GM21576 (cell line): Measurements from ENCODE around the gene EEF1AKMT4.
"Not testable (repeated sequence)": the region's sequence is repeated elsewhere in the genome, so short reads cannot be mapped to it uniquely, and the experiment has no call there.

Experiments
- ATAC-seq: cut with Tn5 transposase; IDR thresholded peaks from one replicate; pipeline ENCODE4 v1.9.1; 2021; ENCODE audit warnings: mild to moderate bottlenecking, moderate library complexity; ENCODE audit not compliant: unreplicated experiment

Gene EEF1AKMT4

DNA sequence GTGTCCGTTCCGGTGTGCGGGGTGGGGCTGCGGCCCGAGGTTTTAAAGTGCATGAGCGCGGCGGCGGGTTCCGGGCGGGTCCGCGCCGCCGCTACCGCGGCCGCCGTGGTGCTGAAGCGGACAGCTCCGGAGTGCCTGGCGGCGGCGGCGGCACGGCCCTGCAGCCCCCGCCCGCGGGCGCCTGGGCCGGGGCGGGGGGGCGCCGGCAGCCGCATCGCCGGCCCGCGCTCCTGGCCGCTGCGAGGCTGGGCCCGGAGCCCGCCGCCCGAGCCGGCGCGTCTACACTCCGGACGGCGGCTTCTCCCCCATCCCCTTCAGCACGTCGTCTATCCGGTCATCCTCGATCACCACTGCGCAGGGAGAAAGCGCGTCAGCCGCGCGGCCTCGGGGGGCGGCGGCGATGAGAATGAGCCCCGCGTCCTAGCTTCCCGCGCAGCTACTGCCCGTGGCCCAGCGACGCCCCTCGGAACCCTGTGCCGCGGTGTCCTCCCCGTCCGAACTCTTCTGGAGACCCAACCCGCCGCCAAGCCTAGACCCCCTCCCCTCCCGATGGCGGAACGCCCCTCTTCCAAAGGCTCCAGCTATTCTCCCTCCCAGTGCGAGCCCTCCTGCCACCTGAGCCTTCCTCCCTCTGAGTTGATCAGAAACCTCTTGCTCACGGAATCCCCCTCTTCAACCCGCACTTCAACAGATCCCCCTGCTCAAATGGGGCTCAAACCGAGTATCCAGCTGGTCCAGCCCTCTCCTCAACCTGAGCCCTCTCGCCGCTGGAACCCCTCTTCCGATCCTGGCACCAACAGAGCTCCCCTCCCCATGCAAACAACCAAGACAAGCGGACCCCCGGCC lies 10.6 kb downstream of the EEF1AKMT4 start:
- ATAC-seq = no peak

DNA sequence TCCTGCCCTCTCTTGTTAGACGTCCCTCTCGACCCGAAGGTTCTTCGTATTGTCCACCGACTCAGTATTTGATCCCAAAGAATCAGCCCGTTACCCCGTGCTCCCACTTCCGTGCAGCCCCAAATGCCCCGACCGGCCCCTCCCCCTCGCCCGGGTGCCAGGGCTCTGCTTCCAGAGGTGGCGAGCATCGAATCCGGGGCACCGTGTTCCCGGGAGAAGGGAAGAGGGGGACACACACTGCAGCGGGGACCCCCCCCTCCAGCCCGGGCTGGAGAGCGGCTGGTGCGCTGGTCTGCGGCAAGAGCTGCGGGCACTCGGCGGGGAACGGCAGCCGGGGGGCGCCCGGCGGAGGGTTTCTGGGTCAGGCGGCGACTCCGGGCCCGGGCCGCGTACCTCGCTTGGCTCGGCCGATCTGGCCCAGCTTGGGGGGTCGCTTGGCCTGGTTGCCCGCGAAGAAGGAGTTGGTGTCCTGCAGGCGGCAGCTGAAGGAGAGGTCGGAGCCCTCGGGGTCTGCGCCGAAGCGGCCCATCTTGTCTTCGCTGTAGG lies 11.3 kb downstream of the EEF1AKMT4 start:
- no peak for ATAC-seq

DNA sequence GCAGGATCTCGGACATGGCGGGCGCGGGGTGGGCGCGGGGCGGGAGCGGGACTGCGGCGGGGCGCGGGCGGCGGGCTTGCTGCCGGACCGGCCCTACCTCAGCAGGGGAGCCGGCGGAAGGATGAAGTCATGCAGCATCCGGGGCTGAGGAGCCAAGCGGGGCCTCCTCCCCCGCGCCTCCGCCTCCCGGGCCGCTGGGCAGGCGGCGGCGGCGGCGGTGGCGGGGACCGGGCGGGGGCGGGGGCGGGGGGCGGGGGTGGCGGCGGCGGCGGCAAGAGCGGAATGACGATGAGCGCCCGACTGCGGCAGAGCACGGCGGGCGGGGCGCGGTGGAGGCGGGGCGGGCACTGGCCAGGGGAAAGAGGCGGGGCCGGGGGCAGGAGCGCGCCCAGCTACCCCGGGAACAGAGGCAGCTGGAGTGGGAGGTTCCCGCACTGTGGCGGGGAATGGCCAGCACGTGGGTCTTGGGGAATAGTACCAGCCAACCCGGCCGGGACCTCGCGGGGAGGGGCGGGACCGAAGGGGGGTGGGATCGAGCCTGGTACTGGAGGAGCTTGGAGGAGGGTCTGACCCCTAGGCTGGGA lies 11.9 kb downstream of the EEF1AKMT4 start, which contains the start of gene CAMK2N2:
Gene CAMK2N2 (minus strand): TSS at position 284 of the 584 bp plus-strand sequence. CDS start 268 bp downstream, at position 16.
- no peak for ATAC-seq

DNA sequence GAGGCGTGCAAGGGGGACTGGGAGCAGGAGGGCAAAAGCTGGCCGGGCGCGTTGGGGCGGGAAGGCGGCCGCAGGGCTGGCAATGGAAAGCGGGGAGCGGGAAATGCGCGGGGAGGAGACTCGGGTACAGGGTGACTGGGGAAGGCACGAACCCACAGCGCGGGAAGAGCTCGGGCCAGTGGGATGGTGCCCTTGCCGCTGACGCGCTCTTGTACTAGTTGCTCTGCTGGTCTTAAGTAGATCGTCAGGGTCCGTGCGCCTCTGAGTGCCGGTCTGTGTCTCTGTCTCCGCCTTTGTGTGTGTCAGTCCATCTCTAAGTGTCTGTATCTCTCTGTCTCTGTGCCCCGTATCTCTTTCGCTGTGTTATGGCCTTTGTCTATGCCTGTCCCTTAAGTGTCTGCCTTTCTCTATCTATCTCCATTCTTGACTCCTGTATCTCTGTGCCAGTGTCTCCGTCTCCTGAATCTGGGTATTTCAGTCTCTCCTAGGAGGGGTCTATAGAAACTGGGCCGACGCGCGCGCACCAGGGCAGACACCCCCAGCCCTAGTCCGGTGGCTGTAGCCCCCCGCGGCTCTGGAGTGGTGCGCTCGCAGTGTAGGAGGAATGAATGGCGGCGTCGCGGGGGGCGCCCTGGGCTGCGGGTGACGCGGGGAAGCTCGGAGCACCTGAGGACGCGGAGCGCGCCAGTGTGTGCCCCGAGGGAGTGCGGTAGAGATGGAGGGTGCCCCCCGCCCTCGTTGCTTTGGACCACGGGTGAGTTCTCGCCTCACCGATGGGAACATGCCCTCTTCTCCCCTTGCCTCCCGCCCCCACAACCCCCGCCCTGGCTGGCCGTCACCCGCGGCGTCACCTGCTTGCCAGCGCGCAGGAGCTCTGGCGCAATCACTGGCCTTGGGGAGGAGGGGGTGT lies 12.6 kb downstream of the EEF1AKMT4 start:
- no peak for ATAC-seq

DNA sequence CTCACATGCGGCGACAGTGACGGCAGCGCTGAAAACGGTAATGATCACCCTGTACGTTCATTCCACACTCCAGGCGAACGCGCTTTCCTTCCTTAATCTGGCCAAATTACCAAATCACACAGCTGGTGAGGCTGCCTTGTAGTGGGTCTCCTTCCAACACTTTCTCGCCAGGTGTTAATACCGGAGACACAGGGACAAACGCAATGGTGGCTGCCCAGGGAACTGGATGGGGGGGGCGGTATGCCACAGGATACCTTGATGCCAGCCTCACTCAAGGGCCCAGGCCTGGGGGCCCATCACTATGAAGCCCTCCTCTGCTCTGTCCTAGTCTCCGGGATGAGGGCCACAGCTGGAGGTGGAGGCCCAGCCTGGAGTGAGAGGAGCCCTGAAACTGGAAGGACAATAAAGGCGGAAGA lies 13.3 kb downstream of the EEF1AKMT4 start:
- no peak for ATAC-seq

DNA sequence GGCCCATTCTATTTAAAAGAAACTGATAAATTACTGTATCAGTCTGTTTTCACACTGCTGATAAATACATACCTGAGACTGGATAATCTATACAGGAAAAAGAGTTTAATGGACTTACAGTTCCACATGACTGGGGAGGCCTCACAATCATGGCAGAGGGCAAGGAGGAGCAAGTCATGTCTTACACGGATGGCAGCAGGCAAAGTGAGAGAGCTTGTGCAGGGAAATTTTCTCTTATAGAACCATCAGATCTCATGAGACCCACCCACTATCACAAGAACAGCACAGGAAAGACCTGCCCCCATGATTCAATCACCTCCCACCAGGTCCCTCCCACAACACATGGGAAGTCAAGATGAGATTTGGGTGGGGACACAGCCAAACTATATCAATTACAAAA lies 17.8 kb downstream of the EEF1AKMT4 start:
- ATAC-seq = not testable (repeated sequence)

DNA sequence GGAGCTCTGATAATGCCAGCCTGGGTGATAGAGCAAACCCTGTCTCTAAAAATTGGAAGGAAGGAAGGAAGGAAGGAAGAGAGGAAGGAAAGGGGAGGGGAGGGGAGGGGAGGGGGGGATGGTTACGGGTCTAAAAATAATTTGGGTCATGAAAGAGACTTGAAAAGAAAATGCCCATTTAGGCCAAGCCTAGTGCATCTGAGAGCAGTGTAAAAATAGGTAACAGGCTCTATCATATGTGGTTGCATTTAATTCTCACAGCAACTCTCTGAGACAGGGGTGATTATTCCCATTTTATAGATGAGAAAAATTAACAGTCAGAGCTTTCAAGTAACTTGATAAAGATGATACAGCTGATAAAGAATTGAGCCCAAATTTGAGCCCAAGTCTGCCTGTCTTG lies 22.8 kb downstream of the EEF1AKMT4 start:
- no peak for ATAC-seq

DNA sequence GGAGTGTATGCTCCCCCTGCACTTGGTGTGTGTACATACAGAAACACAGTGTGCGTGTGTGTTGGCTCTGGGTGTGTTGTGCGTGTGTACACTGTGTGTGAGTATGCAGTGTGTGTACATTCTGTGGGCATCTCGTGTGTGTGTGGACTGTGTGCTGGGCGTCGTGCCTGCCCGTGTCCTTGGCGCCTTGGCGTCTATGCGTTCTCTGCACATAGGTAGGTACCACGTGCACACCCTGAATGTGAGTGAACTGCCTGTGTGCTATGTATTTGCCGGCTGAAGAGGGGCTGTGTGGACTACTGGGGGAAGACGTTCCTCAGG lies 25.9 kb downstream of the EEF1AKMT4 start:
- no peak for ATAC-seq

DNA sequence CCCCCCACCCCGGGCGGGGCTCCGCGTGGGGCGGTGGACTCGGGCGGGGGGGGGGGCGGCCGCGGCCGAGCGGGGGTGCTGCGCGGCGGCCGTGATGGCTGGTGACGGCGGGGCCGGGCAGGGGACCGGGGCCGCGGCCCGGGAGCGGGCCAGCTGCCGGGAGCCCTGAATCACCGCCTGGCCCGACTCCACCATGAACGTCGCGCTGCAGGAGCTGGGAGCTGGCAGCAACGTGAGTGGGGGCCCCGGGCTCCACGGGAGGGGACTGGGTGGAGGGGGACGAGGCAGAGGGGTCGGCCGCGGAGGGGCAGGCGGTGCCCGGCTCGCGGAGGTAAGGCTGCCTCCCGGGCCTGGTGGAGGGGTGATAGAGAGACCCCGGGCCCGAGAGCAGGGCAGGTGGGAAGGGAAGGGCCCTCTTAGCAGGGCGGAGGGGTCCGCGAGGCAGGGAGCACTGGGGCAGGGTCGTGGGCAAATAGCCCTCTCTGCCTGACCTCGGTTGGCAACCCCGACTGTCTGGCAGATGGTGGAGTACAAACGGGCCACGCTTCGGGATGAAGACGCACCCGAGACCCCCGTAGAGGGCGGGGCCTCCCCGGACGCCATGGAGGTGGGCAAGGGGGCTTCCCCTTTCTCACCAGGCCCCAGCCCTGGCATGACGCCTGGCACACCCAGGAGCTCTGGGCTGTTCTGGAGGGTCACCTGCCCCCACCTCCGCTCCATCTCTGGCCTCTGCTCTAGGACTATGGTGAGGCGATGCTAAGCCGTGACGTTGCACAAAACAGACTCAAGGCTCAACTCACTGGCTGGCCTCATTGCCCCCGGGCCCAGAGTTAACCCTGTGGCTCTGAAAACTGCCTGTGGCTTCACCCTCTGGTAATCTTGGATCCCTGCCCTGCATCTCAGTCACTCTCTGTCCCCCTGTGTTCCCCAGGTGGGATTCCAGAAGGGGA lies 26.8 kb downstream of the EEF1AKMT4 start, which contains the start of gene ECE2:
Gene ECE2 (plus strand): TSS at position 62 of the 950 bp plus-strand sequence. CDS start 132 bp downstream, at position 194.
- ATAC-seq = no peak

DNA sequence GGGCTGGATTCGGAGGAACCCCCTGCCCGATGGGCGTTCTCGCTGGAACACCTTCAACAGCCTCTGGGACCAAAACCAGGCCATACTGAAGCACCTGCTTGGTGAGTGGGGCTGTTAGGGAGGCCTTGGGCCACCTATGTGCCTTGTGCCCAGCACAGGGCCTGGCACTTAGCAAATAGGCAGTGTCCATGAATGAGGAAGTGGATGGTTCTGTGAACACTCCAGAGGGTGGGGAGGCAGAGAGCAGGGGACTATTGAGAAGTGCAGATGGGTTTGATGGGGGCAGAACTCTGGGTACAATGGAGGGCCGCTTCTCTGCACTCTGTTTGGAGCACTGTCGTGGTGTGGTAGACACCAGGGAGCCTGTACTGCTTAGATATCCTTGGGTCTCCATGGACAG lies 27.9 kb downstream of the EEF1AKMT4 start:
- no peak for ATAC-seq

DNA sequence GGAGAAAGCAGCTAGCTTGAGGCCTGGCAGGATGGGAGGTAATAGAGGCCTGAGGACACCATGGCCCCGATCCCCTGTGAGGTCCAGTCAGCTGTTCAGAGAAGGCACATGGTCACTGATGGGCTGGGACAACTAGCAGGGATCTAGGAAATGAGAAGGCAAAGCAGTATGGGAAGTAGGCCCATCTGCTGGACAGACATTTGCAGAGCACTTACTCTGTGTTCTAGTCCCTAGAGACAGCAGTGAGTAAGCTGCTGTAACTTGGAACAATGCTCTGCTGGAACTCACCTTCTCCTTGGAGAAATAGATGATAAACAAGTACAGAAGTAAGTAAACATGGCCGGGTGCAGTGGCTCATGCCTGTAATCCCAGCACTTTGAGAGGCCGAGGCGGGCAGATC lies 33.5 kb downstream of the EEF1AKMT4 start:
- no peak for ATAC-seq

DNA sequence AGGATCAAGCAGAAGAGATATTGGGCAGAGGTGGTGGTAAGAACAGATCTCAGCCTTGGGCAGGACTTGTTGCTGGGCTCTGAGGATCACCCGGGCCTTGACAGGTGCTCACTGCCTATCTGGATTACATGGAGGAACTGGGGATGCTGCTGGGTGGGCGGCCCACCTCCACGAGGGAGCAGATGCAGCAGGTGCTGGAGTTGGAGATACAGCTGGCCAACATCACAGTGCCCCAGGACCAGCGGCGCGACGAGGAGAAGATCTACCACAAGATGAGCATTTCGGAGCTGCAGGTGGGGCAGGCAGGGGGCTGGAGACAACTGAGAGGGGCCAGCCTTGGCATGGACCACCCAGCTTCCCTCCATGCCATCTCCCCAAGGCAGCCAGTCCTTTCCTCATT lies 34.2 kb downstream of the EEF1AKMT4 start:
- ATAC-seq = no peak

DNA sequence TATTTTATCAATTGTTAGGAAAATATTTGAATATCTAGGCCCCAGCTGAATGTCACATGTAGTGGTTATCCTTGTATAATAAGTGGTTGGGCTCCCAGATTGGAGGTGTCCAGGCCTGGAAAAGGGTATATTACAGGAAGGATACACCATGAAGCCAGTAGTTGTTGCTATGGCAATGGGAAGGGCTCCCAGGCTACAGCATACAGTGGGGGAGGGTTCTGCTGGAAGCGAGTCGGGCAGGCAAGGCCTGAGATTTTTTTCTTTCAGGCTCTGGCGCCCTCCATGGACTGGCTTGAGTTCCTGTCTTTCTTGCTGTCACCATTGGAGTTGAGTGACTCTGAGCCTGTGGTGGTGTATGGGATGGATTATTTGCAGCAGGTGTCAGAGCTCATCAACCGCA lies 35.2 kb downstream of the EEF1AKMT4 start:
- ATAC-seq = no peak

DNA sequence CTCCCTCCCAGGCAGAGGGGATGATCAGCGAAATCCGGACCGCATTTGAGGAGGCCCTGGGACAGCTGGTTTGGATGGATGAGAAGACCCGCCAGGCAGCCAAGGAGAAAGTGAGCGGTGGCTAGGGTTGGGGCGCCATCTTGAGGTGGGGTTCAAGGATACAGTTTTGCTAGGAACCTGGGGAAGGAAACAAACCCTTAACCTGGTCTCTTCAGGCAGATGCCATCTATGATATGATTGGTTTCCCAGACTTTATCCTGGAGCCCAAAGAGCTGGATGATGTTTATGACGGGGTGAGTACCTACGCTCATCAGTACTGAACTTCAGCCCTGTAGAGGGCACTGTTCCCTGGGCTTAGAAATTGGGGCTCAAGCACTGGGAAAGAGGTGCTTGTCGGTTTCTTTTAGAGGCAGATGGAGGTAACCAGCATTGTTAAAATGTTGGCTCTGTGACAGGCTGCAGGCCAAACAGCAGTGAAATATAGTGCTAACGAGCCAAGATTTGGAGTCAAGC lies 40.0 kb downstream of the EEF1AKMT4 start:
- no peak for ATAC-seq

DNA sequence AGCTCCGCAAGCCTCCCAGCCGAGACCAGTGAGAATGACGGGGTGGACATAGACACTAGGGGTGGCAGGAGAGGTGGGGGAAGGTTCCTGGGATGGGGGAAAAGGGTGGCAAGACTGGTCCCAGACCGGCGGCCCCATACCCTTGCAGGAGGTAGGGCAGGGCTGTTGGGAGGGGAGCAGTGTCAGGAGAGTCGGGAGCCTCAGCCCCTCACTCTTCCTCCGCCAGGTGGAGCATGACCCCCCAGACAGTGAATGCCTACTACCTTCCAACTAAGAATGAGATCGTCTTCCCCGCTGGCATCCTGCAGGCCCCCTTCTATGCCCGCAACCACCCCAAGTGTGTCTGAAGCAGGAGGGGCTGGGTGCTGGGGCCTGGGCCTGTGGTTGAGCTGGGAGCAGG lies 40.9 kb downstream of the EEF1AKMT4 start:
- no peak for ATAC-seq

DNA sequence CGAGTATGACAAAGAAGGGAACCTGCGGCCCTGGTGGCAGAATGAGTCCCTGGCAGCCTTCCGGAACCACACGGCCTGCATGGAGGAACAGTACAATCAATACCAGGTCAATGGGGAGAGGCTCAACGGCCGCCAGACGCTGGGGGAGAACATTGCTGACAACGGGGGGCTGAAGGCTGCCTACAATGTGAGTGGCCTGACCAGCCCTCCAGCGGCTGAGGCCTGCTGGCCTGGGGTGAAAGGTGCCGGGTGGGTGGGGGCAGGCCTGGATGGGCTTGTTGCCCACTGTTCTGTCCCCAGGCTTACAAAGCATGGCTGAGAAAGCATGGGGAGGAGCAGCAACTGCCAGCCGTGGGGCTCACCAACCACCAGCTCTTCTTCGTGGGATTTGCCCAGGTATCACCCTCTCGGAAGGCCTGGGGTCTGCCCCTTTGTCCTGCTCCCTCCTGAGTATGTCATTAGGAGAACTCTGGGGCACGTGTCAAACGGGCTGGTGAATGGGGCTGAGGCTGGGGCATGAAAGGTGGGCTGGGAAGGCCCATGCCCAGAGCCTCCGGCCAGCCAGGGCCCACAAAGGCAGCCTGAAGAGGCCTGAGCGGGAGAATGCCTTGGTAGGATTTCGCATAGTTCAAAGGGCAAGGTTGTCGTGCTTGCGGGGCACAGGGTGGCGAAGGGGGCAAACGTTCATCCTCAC lies 41.7 kb downstream of the EEF1AKMT4 start:
- ATAC-seq = no peak

DNA sequence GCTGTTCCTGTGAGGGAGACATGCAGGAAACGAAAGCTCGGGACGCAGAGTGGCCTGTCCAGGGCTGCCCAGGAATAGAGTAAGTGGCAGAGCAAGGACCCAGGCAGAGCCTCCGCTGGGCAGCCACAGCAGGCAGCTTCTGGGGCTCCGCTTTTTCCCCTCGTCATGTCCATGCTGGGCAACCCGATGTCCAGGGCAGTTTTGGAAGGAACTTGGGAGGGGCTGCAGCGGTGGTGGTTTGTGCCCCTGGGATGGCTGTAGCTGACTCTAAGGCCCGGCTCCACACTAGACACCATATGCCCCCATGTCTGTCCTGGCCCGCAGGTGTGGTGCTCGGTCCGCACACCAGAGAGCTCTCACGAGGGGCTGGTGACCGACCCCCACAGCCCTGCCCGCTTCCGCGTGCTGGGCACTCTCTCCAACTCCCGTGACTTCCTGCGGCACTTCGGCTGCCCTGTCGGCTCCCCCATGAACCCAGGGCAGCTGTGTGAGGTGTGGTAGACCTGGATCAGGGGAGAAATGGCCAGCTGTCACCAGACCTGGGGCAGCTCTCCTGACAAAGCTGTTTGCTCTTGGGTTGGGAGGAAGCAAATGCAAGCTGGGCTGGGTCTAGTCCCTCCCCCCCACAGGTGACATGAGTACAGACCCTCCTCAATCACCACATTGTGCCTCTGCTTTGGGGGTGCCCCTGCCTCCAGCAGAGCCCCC lies 42.4 kb downstream of the EEF1AKMT4 start:
- no peak for ATAC-seq

DNA sequence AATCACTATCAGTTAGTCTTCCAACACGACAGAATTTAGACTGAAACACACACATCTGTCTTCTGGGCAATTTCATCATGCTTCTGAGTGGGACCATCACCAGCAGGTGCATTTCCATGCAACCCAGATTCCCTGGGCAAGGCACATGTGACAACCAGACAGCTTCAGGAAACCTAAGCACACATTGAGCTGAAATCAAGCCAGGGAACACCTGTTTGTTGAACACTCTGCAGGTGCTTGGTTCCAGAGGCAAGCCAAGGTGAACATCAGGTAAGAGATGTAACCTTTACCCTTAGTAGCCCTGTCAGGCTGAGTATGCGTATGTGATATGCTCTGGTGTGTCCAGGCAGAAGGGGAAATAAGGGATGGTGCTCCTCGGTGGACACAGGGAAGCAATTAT lies 46.3 kb downstream of the EEF1AKMT4 start:
- ATAC-seq = no peak

DNA sequence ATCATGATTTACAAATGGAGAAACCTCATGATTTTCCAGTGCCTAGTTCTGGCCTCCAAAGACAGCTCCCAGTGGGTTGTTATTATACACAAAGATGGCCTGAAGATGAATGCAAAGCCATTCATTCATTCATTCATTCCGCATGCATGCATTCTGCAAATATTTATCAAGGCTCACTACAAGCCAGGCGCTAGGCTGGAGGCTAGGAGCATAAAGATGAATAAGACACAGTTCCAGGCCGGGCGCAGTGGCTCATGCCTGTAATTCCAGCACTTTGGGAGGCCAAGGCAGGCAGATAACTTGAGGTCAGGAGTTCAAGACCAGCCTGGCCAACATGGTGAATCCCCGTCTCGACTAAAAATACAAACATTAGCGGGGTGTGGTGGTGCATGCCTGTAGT lies 47.1 kb downstream of the EEF1AKMT4 start:
- ATAC-seq = no peak
